H1 (cell line): ENCODE results near the gene TDRD12. TPM values are rescaled to one million over a fixed set of nuclear protein-coding genes. Genes with fewer than 3 reads are reported as not detected.

Experiments
- BRCA1 ChIP-seq: IDR thresholded peaks from 2 replicates; pipeline ENCODE4 v1.6.1; 2012; ENCODE audit warnings: low read depth, low read length, improper control_type of control experiment
- CHD1 ChIP-seq: IDR thresholded peaks from 2 replicates; pipeline ENCODE4 v1.6.1; 2012; ENCODE audit warnings: low read depth, low read length, improper control_type of control experiment
- JUND ChIP-seq: IDR thresholded peaks from 2 replicates; pipeline ENCODE4 v1.6.1; 2011; ENCODE audit warnings: mild to moderate bottlenecking, improper control_type of control experiment, low read length
- KDM5A ChIP-seq: fragments of 200-600 bp; IDR thresholded peaks from 2 replicates; pipeline ENCODE4 v1.7.1; 2012; ENCODE audit warnings: mild to moderate bottlenecking, low read length, inconsistent platforms, mixed read lengths
- NRF1 ChIP-seq: IDR thresholded peaks from 2 replicates; pipeline ENCODE4 v1.6.1; 2011; ENCODE audit warnings: mild to moderate bottlenecking, low read depth, low read length, improper control_type of control experiment
- SIX5 ChIP-seq: IDR thresholded peaks from 2 replicates; pipeline ENCODE4 v1.6.1; 2011; ENCODE audit warnings: mild to moderate bottlenecking, low read depth, low read length
- polyA plus RNA-seq, 7 experiments: library from polyadenylated mRNA; depleted of rRNA in 3 of 7; stranded (reverse) in 5 of 7; unstranded in 2 of 7; fragments of >200 nt in 5 of 7; fragments of 200-250 nt in 2 of 7; gene quantifications; 1 replicate in 5 of 7; 2 replicates in 1 of 7; 4 replicates in 1 of 7; pipeline versions ENCODE4 v1.2.1 to v1.2.3, GENCODE V29; 2011 to 2013; ENCODE audit warnings: missing spikeins in 2 of 7, mixed read lengths in 2 of 7
- total RNA-seq: library from RNA; stranded (reverse); fragmentation: NEBNext Ultra II Directional; extraction: Animal tissue kit (Norgen Biotek cat#: 25700); gene quantifications from 2 replicates; pipeline ENCODE4 v1.2.1, GENCODE V29; 2021
- TF ChIP-seq, protein P1 (sequence below): IDR thresholded peaks from 2 replicates; pipeline ENCODE4 v1.6.1; 2011; ENCODE audit warnings: low read length, improper control_type of control experiment

Gene TDRD12
- total and polyA plus RNA-seq, 2 of the 8 experiments (the other 6 are each of a cell fraction or from before 2014, with no cell fraction given): 0.39 to 0.88 TPM

DNA sequence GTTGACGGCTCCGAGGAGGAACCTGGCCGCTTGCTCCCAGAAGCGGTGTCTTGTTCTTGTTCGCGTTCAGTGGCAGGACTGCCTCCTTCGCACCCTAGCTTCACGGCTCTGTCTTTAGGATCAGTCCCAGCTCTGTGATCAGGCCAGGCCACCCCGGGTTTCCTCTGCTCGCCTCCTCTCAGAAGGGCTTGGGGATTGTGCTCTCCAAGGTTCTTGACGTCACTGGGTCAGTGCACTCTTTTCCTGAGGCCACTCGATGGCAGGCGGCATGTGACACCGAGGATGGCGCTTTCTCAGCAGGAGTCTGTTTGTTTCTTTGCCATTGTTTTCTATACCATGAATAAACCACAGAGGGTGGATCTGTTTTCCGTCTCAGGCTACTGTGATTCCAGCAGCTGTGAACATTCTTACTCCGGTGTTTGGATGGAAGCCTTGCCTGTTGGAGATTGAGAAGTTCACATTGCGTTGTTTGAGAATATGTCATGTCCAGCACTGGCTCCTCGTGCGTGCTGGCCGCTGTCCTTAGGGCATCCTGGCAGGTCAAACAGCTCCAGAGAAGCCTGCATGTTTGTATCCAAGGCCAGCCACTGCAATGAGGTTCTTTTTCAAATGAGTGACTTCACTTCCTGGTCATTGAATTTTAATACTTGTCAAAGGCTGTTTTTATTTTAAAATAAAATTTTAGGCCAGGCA lies 105.5 kb downstream of the TDRD12 start (continued):
- TF ChIP-seq, protein P1, sequence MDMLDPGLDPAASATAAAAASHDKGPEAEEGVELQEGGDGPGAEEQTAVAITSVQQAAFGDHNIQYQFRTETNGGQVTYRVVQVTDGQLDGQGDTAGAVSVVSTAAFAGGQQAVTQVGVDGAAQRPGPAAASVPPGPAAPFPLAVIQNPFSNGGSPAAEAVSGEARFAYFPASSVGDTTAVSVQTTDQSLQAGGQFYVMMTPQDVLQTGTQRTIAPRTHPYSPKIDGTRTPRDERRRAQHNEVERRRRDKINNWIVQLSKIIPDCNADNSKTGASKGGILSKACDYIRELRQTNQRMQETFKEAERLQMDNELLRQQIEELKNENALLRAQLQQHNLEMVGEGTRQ: no peak
- TF ChIP-seq JUND: no peak
- no peak for TF ChIP-seq CHD1
- TF ChIP-seq SIX5: no peak
- TF ChIP-seq BRCA1: no peak
- TF ChIP-seq KDM5A: no peak
- TF ChIP-seq NRF1: no peak
